OCI-LY7 (cell line): ENCODE measurements around the gene CDC37L1. TPM values are rescaled to one million over a fixed set of nuclear protein-coding genes. Genes with fewer than 3 reads are reported as not detected.
A peak's percentile ranks its signal among the peaks of the same experiment; 100 is the strongest.

Experiments used
- BruUV-seq: library from RNA; stranded (reverse); fragments of 400-500 nt; replicated peaks from 2 replicates; lab custom pipeline; 2021; lab: Mats Ljungman, UMichigan
- CTCF ChIA-PET: fragments of 300-600 bp; sonication (Branson Sonifier 250); formaldehyde crosslinking; loops from one replicate; lab custom pipeline; 2022; ENCODE audit warnings: antibody characterized with exemption; ENCODE audit not compliant: unreplicated experiment; lab: Charles Lee
- POLR2A ChIA-PET: fragments of 300-600 bp; sonication (Branson Sonifier 250); formaldehyde crosslinking; loops from one replicate; lab custom pipeline; 2022; ENCODE audit warnings: antibody characterized with exemption; lab: Charles Lee
- DNase-seq: peaks from one replicate; pipeline ENCODE4 v3.0.0-alpha.2; 2015; ENCODE audit warnings: low spot score
- H2AFZ ChIP-seq: fragments of 200-600 bp; sonication (generic), shearing (Covaris generic); 2 replicates; pipeline ENCODE4 v1.6.1; 2014; ENCODE audit warnings: mild to moderate bottlenecking, antibody characterized with exemption, low read length, moderate library complexity
- H3K27ac ChIP-seq: fragments of 200-600 bp; sonication (generic); 2 replicates; pipeline ENCODE4 v1.5.1; 2014; ENCODE audit warnings: mixed run types, low read depth, mild to moderate bottlenecking, moderate library complexity, low read length, inconsistent platforms; ENCODE audit not compliant: poor library complexity, severe bottlenecking
- H3K36me3 ChIP-seq: fragments of 200-600 bp; sonication (generic); 2 replicates; pipeline ENCODE4 v1.6.1; 2014; ENCODE audit warnings: mild to moderate bottlenecking, antibody characterized with exemption, low read length, moderate library complexity, mixed read lengths; ENCODE audit not compliant: insufficient read depth
- H3K4me1 ChIP-seq: fragments of 200-600 bp; sonication (generic); 2 replicates; pipeline ENCODE4 v1.5.1; 2014; ENCODE audit warnings: mild to moderate bottlenecking, low read length; ENCODE audit not compliant: insufficient read depth, poor library complexity, severe bottlenecking
- H3K4me2 ChIP-seq: fragments of 200-600 bp; sonication (generic); 2 replicates; pipeline ENCODE4 v1.6.1; 2014; ENCODE audit warnings: mild to moderate bottlenecking, low read length
- H3K4me3 ChIP-seq: fragments of 200-600 bp; sonication (generic); 2 replicates; pipeline ENCODE4 v1.5.1; 2014; ENCODE audit warnings: mild to moderate bottlenecking, low read depth, low read length; ENCODE audit not compliant: poor library complexity, severe bottlenecking
- H3K79me2 ChIP-seq: fragments of 200-600 bp; sonication (generic); 2 replicates; pipeline ENCODE4 v1.6.1; 2016; ENCODE audit warnings: low read depth, mild to moderate bottlenecking, low read length, moderate library complexity, mixed read lengths; ENCODE audit not compliant: insufficient read depth
- H3K9me2 ChIP-seq: fragments of 200-600 bp; sonication (generic); 2 replicates; pipeline ENCODE4 v1.6.1; 2016; ENCODE audit warnings: mild to moderate bottlenecking, low read length, mixed read lengths; ENCODE audit not compliant: insufficient read depth
- H3K9me3 ChIP-seq: fragments of 200-600 bp; sonication (generic); 2 replicates; pipeline ENCODE4 v1.6.1; 2014; ENCODE audit warnings: mild to moderate bottlenecking, mixed run types, low read length, mixed read lengths
- H4K20me1 ChIP-seq: fragments of 200-600 bp; sonication (generic); 2 replicates; pipeline ENCODE4 v1.6.1; 2014; ENCODE audit warnings: mild to moderate bottlenecking, antibody characterized with exemption, low read length, moderate library complexity, mixed read lengths; ENCODE audit not compliant: insufficient read depth
- EZH2phosphoT487 ChIP-seq: fragments of 200-600 bp; sonication (generic); IDR thresholded peaks from 2 replicates; pipeline ENCODE4 v1.6.1; 2018; ENCODE audit warnings: low read depth, borderline replicate concordance, mild to moderate bottlenecking, mixed run types, antibody characterized with exemption, low read length, moderate library complexity, mixed read lengths
- intact Hi-C: fragments of 100-400 bp; cut with micrococcal nuclease; formaldehyde crosslinking; loops from one replicate; pipeline ENCODE4 v1.10.0; 2022; ENCODE audit not compliant: unreplicated experiment
- total RNA-seq, 2 experiments: library from RNA; depleted of rRNA in 1 of 2; stranded (reverse); fragments of >200 nt in 1 of 2; shearing (Covaris generic) in 1 of 2; gene quantifications; 2 replicates each; pipeline ENCODE4 v1.2.3, GENCODE V29; 2014 to 2022
- TF ChIP-seq, protein P1 (sequence below): fragments of 200-600 bp; sonication (generic); conservative IDR thresholded peaks from 2 replicates; pipeline ENCODE4 v1.5.1; 2014; ENCODE audit warnings: mild to moderate bottlenecking, antibody characterized with exemption, low read length, moderate library complexity, mixed read lengths

Gene CDC37L1
- total RNA-seq, 2 experiments from 2014 or later = 9.3 to 11.7 TPM

DNA sequence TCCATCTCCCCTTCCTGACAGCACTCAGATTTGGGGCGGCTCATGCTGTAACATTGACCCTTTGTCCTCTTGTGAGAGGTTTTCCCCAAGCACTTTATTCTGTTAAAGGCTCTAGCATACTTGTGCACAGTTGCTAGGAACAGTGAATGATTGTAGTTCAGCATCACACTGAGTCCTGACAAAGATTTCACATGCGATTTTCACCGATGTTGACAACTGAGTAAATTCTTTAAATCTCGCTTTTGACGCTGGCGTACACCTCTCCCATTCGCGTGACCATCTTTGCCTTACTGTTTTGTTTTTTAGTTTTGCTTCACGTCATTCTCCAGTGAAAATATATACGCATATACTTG is 780 bp downstream of the CDC37L1 start:
- Histone ChIP-seq H4K20me1 (no peaks in the 10 kb centered on the region), H3K9me2 (no peaks in the 10 kb centered on the region), H3K9me3 (no peaks in the 10 kb centered on the region), H3K36me3 (peaks cover 11% of the 10 kb centered on the region; the same call in 1 of the 2 replicates), H3K79me2 (peaks cover 32% of the 10 kb centered on the region), H2AFZ (peak overlapping the region; percentile 51), H3K27ac (peak overlapping the region; percentile 80), H3K4me2 (peak overlapping the region; percentile 88), H3K4me1 (peaks cover 20% of the 10 kb centered on the region), H3K4me3 (peak overlapping the region; percentile 90)
- CTCF ChIA-PET = no interaction called here
- peak; percentile 23 for DNase-seq
- POLR2A ChIA-PET = interaction anchor here (0.6 to 1.0 kb wide), 2 partner anchors 39 to 67 kb away, joined by 3 read pairs; no protein-coding TSS in a partner anchor
- TF ChIP-seq, protein P1, sequence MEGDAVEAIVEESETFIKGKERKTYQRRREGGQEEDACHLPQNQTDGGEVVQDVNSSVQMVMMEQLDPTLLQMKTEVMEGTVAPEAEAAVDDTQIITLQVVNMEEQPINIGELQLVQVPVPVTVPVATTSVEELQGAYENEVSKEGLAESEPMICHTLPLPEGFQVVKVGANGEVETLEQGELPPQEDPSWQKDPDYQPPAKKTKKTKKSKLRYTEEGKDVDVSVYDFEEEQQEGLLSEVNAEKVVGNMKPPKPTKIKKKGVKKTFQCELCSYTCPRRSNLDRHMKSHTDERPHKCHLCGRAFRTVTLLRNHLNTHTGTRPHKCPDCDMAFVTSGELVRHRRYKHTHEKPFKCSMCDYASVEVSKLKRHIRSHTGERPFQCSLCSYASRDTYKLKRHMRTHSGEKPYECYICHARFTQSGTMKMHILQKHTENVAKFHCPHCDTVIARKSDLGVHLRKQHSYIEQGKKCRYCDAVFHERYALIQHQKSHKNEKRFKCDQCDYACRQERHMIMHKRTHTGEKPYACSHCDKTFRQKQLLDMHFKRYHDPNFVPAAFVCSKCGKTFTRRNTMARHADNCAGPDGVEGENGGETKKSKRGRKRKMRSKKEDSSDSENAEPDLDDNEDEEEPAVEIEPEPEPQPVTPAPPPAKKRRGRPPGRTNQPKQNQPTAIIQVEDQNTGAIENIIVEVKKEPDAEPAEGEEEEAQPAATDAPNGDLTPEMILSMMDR = no peak
- no peak for TF ChIP-seq EZH2phosphoT487
- BruUV-seq = no TSS peak
- intact Hi-C loops = no loop called here

- H3K9me2 ChIP-seq = no peaks in the 10 kb centered on the region
- CTCF ChIA-PET = no interaction called here
- BruUV-seq = no TSS peak
- H3K4me2 ChIP-seq = peak overlapping the region; percentile 88
- no peaks in the 10 kb centered on the region for H3K9me3 ChIP-seq
- POLR2A ChIA-PET = interaction anchor here (0.6 to 1.0 kb wide), 4 partner anchors 60 to 1864 kb away, joined by 3 to 4 read pairs (median 3); no protein-coding TSS in a partner anchor
- 0 out of 2 replicates have a peak overlapping the region, but pooled peaks have one; percentile 51 for H2AFZ ChIP-seq
- peak overlapping the region; percentile 90 for H3K4me3 ChIP-seq
- DNase-seq = no peak
- TF ChIP-seq, protein P1 = no peak
- TF ChIP-seq EZH2phosphoT487 = no peak
- 0 out of 2 replicates have a peak, but pooled peaks cover 3% of the 10 kb centered on the region for H4K20me1 ChIP-seq
- peaks cover 20% of the 10 kb centered on the region for H3K4me1 ChIP-seq
- H3K79me2 ChIP-seq = peaks cover 32% of the 10 kb centered on the region
- peaks cover 17% of the 10 kb centered on the region for H3K36me3 ChIP-seq
- intact Hi-C loops = no loop called here
- no peak overlapping the region for H3K27ac ChIP-seq
Observed at GRCh38 chr9:4680750-4681149, 1.4 kb downstream of the CDC37L1 start.

DNA sequence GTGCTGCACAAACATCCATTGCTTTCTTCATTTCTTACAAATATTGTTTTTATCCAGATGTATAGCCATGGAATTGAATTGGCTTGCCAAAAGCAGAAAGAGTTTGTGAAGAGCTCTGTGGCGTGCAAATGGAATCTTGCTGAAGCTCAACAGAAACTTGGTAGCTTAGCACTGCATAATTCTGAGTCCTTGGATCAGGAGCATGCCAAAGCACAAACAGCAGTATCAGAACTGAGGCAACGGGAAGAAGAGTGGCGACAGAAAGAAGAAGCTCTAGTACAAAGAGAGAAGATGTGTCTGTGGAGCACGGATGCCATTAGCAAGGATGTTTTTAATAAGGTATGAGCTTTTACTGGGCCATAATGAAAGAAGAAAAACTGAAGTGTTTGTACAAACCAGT is 5.5 kb downstream of the CDC37L1 start:
- no peaks in the 10 kb centered on the region for H3K9me3 ChIP-seq
- no TSS peak for BruUV-seq
- peaks cover 12% of the 10 kb centered on the region for H3K4me1 ChIP-seq
- POLR2A ChIA-PET = interaction anchor here (0.6 to 2.3 kb wide), 7 partner anchors 9 to 148 kb away, joined by 3 to 5 read pairs (median 3); partner anchors contain the start of gene SPATA6L
- no peak for DNase-seq
- no peak overlapping the region for H2AFZ ChIP-seq
- H3K79me2 ChIP-seq = peaks cover 40% of the 10 kb centered on the region
- CTCF ChIA-PET = no interaction called here
- H3K27ac ChIP-seq = no peak overlapping the region
- H4K20me1 ChIP-seq = 0 out of 2 replicates have a peak, but pooled peaks cover 3% of the 10 kb centered on the region
- intact Hi-C loops = no loop called here
- no peak overlapping the region for H3K4me2 ChIP-seq
- TF ChIP-seq EZH2phosphoT487 = no peak
- TF ChIP-seq, protein P1 = no peak
- no peaks in the 10 kb centered on the region for H3K9me2 ChIP-seq
- H3K4me3 ChIP-seq = no peak overlapping the region
- peaks cover 43% of the 10 kb centered on the region for H3K36me3 ChIP-seq
